Brain microvascular endothelial cell (primary cell): ENCODE results near the gene APOBEC3B.
A peak's percentile ranks its signal among the peaks of the same experiment; 100 is the strongest.
"Not testable (repeated sequence)": the region's sequence is repeated elsewhere in the genome, so short reads cannot be mapped to it uniquely, and the experiment has no call there.

Experiments used
- DNase-seq: peaks from one replicate; pipeline ENCODE4 v3.0.0-alpha.2; 2020
- H3K27ac ChIP-seq: fragments of 250-450 bp; sonication (Bioruptor Pico); 2 replicates; pipeline ENCODE4 v1.5.1; 2020; ENCODE audit warnings: mild to moderate bottlenecking, moderate library complexity
- H3K27me3 ChIP-seq: fragments of 250-450 bp; sonication (Bioruptor Pico); replicated peaks from 2 replicates; pipeline ENCODE4 v1.5.1; 2020; ENCODE audit warnings: mild to moderate bottlenecking
- H3K36me3 ChIP-seq: fragments of 250-450 bp; sonication (Bioruptor Pico); replicated peaks from 2 replicates; pipeline ENCODE4 v1.5.1; 2020; ENCODE audit warnings: mild to moderate bottlenecking
- H3K4me3 ChIP-seq: 2 replicates; pipeline ENCODE4 v1.5.1; 2011; ENCODE audit warnings: low read depth, mild to moderate bottlenecking, control low read depth, low read length, moderate library complexity
- in situ Hi-C: cut with HindIII; loops from 2 replicates; pipeline ENCODE4 v1.10.0; 2017; ENCODE audit warnings: low sequenced_read_pairs, low pct_ligation_motif_present
- TF ChIP-seq, protein P1 (sequence below): IDR thresholded peaks from 2 replicates; pipeline ENCODE4 v1.5.1; 2011; ENCODE audit warnings: low read depth, mild to moderate bottlenecking, moderate library complexity, low read length, control low read depth, inconsistent platforms; ENCODE audit errors: missing control alignments

APOBEC3B gene

DNA sequence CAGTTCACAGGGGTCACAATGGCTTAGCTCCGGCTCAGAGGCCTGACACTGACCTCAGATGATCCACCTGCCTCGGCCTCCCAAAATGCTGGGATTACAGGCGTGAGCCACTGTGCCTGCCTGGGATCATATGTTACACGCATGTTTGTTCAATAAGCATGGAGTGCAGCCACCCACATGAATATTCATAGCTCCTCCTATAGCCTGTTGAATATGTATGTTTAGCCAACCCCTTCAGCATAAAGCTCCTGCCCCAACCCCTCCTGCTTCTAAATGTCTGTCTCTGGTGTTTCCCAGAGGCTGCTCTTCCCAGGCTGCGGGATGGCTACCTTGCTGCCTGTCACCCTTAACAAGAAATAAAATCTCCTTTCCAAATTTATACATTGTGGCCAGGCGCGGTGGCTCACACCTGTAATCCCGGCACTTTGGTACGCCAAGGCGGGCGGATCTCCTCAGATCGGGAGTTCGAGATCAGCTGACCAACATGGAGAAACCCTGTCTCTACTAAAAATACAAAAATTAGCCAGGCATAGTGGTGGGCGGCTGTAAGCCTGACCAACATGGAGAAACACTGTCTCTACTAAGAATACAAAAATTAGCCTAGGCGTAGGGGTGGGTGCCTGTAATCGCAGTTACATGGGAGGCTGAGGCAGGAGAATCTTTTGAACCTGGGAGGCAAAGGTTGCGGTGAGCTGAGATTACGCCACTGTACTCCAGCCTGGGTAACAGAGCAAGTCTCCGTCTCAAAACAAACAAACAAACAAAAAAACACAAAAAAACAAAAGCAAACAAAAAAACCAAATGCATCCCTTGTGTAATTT lies 57.4 kb downstream of the APOBEC3B start:
- TF ChIP-seq, protein P1, sequence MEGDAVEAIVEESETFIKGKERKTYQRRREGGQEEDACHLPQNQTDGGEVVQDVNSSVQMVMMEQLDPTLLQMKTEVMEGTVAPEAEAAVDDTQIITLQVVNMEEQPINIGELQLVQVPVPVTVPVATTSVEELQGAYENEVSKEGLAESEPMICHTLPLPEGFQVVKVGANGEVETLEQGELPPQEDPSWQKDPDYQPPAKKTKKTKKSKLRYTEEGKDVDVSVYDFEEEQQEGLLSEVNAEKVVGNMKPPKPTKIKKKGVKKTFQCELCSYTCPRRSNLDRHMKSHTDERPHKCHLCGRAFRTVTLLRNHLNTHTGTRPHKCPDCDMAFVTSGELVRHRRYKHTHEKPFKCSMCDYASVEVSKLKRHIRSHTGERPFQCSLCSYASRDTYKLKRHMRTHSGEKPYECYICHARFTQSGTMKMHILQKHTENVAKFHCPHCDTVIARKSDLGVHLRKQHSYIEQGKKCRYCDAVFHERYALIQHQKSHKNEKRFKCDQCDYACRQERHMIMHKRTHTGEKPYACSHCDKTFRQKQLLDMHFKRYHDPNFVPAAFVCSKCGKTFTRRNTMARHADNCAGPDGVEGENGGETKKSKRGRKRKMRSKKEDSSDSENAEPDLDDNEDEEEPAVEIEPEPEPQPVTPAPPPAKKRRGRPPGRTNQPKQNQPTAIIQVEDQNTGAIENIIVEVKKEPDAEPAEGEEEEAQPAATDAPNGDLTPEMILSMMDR = no peak
- H3K27me3 ChIP-seq = no peaks in the 10 kb centered on the region
- DNase-seq = no peak
- H3K27ac ChIP-seq = no peak overlapping the region
- no peaks in the 10 kb centered on the region for H3K36me3 ChIP-seq
- in situ Hi-C loops = no loop called here
- no peak overlapping the region for H3K4me3 ChIP-seq

DNA sequence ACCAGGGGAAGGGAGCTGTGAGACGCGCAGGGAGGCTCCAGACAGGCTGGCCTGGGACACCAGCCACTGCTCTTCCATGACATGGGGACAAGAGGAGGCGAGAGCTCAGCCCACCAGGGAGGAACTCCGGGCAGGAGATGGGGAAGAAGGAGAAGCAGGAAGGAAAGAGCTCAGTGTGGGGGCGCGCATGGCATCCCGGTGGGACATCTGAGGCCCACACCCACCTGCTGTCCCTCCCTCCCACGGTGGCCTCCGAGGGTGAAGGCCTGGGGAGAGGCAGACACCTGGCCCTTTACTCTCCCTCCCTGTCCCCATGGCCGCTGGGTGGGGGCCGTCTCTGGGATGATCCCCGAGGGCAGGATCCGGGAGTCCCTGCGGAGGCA lies 58.0 kb downstream of the APOBEC3B start:
- H3K36me3 ChIP-seq, DNase-seq, H3K27me3 ChIP-seq, in situ Hi-C loops, H3K27ac ChIP-seq: not testable (repeated sequence)
- H3K4me3 ChIP-seq = peak overlapping the region; percentile 22

DNA sequence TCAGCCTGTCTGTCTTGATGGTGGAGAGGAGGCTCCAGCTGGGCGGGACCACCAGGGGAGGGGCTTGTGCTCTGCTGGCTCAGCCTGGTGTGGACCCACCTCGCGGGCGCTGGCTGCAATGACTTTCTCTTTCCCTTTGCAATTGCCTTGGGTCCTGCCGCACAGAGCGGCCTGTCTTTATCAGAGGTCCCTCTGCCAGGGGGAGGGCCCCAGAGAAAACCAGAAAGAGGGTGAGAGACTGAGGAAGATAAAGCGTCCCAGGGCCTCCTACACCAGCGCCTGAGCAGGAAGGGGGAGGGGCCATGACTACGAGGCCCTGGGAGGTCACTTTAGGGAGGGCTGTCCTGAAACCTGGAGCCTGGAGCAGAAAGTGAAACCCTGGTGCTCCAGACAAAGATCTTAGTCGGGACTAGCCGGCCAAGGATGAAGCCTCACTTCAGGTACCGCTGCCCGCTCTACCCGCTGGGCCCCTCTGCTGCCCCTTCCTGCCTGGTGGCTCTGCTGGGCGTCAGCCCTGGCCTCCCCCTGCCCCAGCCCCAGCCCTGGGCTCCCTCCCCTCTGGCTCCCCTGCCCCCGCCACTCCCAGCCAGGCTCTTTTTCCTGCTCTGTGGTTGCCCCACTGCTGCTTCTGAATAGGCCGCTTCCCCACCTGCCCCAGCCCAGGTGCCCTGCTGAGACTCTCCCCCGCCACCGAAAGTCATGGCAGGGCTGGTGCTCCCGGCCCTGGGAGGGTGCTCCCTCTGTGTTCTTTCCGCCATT lies 58.6 kb downstream of the APOBEC3B start, which contains the start of gene APOBEC3F:
Gene APOBEC3F, plus strand, starts transcription at position 327 of the 759 bp plus-strand sequence. Its CDS starts 97 bp downstream, at position 424.
- H3K27me3 ChIP-seq, H3K36me3 ChIP-seq, in situ Hi-C loops: not testable (repeated sequence)
- H3K4me3 ChIP-seq = peak within 1 kb of the TSS; percentile 63
- peak within 1 kb of the TSS; percentile 33 for H3K27ac ChIP-seq
- peak; percentile 62 for DNase-seq

DNA sequence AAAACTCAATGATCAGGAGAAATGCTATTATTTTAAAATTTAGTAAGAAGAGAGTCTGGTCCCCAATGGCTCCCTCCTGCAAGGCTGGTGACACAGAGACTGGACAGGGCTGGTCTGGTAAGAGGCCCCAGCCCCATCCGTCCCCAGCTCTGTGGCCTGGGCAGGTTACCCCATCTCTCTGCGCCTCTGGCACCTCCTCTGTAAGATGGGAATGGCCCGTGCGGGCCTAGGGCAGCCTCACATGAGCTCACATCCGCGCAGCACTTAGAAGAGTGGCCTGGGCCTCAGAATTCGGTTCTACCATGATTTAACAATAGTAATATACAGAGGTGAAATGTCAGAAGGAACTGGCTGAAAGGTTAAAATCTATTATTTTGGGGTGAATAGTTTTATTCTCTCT lies 59.8 kb downstream of the APOBEC3B start:
- in situ Hi-C loops = no loop called here
- TF ChIP-seq, protein P1 = no peak
- Histone ChIP-seq H3K36me3 (no peaks in the 10 kb centered on the region), H3K4me3 (no peak overlapping the region), H3K27me3 (no peaks in the 10 kb centered on the region), H3K27ac (no peak overlapping the region)
- DNase-seq = no peak
